T47D (cell line): Measurements from ENCODE around the gene PDZD2.
A peak's percentile ranks its signal among the peaks of the same experiment; 100 is the strongest.
"Not testable (repeated sequence)": the region's sequence is repeated elsewhere in the genome, so short reads cannot be mapped to it uniquely, and the experiment has no call there.

Experiments
- DNase-seq, 2 experiments: peaks; one replicate each; pipeline versions ENCODE4 v3.0.0 to v3.0.0-alpha.2; 2011 to 2012; ENCODE audit warnings: low read depth in 1 of 2, low spot score in 1 of 2
- JUND ChIP-seq: IDR thresholded peaks from 2 replicates; pipeline ENCODE4 v1.6.1; 2012; ENCODE audit warnings: low read depth
- in situ Hi-C: cut with HindIII; loops from 2 replicates; pipeline ENCODE4 v1.10.0; 2016; ENCODE audit warnings: low sequenced_read_pairs, low pct_unique_long_range_greater_than_20kb

The PDZD2 gene

DNA sequence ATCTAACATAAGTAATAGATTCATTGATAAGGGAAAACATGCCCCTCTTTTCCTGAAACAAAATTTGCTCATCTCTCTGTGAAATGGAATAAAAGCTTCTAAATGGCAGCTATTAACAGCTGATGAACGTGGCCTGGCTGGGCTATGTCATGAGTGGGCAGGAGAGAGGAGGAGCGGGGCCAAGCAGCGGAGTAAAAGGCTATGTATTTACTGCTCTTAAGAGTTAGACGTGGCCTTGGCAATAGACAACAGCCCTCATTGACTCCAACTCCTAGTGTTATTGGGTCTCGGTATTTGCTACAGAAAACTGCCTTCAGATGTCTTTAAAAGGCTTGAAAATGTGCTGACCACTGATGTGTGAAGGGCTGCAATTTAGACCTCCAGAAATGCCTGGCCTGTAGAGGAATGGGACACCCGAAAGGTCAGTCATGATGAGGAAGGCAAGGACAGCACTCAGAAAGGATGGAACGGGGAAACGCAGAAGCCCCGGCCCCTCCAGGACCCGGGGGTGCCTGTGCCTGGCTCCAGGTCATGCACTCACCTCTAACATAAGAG lies 116.8 kb downstream of the PDZD2 start:
- DNase-seq, result no peak
- in situ Hi-C loops, result no loop called here
- TF ChIP-seq JUND, result no peak

DNA sequence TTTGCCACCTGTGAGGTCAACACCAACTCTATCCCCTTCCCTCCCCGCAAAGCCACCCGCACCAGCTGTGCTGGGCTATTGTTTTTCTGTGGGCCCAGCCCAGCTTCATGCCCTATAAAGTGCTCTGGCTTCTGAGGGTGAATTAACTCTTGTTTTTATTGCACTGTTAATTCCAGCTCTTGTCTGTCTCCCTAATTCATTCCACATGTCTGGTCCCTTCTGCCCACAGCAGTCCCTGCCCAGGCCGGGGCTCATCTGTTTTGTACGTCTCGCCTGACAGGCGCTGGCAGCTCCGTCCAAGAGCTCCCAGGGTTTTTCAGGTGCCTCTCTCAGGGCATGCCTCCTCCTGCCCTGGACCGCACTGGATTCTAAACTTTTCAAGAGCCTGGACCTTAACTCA lies 118.9 kb downstream of the PDZD2 start:
- in situ Hi-C loops, result no loop called here
- no peak for TF ChIP-seq JUND

DNA sequence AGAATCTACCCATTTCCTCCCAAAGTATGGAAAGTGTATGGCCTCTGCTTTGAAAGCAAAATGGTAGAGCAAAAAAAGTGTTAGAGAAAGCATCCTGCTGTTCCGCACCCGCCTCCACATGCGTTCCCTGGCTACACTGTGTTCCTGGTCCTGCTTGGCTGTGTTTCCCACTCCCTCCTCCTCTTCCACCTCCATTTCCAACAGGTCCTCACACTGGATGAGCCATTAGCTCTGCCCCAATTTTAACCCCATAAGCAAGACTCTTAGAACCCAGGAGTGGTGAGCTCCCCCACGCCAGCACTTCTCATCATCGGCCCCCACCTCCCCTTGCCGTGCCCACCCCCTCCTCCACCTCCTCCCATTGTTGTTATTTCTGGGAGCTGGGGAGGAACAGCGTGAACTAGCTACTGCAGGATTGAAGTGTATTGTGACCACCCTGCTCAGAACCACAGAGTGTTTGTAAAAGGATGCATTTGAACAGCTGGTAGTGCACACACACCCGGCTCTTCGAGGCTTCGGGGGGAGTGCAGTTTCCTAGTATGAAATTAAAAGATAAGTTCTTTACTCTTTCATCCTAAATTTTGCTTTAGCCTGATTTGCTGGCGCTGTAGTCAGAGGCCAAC lies 120.0 kb downstream of the PDZD2 start:
- no peak for TF ChIP-seq JUND
- in situ Hi-C loops, result no loop called here
- no peak for DNase-seq

More for the DNA sequence above, 118.9 kb downstream of the PDZD2 start:
- no peak for DNase-seq

GRCh38 chr5:31759925-31760324 lies 121.0 kb downstream of the PDZD2 start:
- in situ Hi-C loops, result no loop called here
- no peak for TF ChIP-seq JUND
- no peak for DNase-seq

DNA sequence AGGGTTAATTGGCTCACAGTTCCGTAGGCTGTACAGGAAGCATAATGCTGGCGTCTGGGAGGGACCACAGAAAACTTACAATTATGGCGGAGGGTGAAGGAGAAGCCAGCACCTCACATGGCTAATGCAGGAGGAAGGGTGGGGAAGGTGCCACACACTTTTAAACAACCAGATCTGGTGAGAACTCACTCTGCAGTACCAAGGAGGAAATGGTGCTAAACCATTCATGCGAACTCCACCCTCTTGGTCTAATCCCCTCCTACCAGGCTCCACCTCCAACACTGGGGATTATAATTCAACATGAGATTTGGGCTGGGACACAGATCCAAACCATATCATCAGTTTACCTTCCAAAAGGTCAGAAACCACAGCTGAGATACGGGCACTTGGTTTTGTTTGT lies 122.9 kb downstream of the PDZD2 start:
- DNase-seq, result no peak
- in situ Hi-C loops, result no loop called here
- TF ChIP-seq JUND, result no peak

DNA sequence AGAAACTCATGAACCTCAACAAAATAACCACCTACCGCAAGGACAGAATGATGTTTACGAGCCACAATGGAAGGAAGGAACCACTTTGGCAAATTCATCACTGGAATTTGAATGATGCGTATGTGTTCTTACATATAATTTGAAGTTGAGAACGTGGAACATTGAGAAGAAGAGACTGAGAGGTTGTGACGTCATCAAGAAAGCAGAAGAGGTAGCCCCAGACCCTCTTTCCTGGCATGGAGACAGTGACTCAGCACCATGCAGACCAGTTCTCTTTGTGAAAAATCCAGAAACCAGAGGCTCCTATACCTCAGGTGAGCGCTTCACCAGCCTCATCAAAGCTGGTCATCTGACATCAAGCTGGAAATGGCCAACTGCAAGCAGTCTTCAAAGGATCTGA lies 124.5 kb downstream of the PDZD2 start:
- in situ Hi-C loops, result no loop called here
- no peak for TF ChIP-seq JUND
- no peak for DNase-seq

DNA sequence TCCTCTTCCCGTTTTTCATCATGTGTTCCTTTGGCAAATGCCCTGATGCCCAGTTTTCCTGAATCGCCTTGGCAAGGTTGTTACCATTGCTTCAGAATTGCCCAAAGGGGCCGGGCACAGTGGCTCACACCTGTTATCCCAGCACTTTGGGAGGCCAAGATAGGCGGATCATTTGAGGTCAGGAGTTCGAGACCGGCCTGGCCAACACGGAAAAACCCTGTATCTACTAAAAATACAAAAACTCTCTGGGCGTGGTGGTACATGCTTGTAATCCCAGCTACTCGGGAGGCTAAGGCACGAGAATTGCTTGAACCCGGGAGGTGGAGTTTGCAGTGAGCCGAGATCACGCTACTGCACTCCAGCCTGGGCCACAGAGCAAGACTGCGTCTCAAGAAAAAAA lies 125.8 kb downstream of the PDZD2 start:
- DNase-seq, result not testable (repeated sequence)

GRCh38 chr5:31767335-31768031 lies 128.6 kb downstream of the PDZD2 start:
- no peak for TF ChIP-seq JUND
- DNase-seq, result no peak
- in situ Hi-C loops, result no loop called here

More for the DNA sequence above, 125.8 kb downstream of the PDZD2 start:
- in situ Hi-C loops, result not testable (repeated sequence)

GRCh38 chr5:31768046-31768445 lies 129.1 kb downstream of the PDZD2 start:
- in situ Hi-C loops, result no loop called here
- DNase-seq, result no peak
- TF ChIP-seq JUND, result no peak

- no peak for TF ChIP-seq JUND
- in situ Hi-C loops, result no loop called here
- peak in 1 of 2 experiments; percentile 7 for DNase-seq
Observed at GRCh38 chr5:31768784-31769183, 129.9 kb downstream of the PDZD2 start.

DNA sequence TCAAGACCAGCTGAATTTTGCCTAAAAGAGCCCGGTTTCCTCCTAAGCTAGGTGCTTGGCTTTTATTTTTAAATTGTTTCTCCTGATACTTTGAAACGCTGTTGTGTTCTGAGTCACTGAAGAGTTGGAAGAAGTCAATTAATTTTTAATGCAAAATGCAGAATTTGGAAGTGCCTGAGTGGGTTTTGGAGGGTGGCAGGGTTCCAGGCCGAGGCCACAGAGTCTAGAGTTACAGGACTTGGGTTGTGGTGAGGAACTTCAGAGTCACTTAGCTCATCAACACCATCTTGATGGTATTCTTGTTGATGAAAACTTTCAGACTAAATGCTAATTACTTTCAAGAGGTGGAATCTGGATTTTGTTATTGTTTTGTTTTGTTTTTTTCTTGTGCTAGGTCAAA lies 130.6 kb downstream of the PDZD2 start:
- no peak for DNase-seq
- in situ Hi-C loops, result no loop called here
- TF ChIP-seq JUND, result no peak

DNA sequence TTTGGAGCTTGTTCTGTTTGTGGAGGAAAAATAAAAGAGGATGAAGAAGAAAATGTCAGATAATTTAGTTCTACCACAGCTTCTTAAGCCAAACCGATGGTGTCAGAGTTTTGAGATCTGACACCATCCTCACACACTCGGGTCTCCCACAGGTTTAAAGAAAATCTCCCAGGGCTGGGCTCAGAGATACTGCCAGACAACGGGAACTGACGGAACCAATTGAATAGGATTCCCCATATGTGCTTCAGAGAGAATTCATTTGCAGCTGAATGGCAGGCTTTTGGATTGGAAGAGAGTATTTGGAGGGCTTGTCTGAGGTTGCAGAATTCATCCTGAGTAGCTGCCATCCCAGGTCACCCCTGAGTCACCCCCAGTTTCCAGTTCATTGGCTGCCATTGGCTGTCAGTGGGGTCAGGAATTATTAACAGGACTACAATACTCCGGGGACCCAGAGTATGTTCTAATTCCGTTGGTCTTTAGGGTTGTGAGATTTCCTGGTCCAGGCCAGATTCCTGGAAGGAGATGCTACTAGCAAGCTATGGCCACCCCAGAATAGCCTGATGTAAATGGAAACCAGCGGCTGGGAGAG lies 131.3 kb downstream of the PDZD2 start:
- in situ Hi-C loops, result no loop called here
- TF ChIP-seq JUND, result no peak
- DNase-seq, result no peak

DNA sequence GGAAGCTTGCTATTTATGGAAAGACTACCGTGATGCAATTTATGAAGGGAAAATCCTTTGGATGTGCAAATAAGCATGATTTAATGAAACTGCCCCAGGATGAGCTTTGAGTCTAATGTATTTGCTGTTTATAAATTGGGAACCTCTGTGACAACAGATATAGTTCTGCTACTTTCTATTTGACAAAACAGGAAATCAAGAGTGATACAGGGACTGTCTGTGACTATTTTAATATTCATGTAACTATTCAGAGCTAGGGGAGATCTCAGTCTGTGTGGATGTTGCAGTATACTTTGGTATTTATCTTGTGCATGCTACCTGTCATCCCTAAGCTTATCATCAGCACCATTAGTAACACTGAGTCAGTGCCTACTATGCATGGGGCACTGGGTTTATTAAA lies 132.1 kb downstream of the PDZD2 start:
- no peak for DNase-seq

More for the DNA sequence above, 132.1 kb downstream of the PDZD2 start:
- in situ Hi-C loops, result no loop called here
- no peak for TF ChIP-seq JUND
